ENCODE results near the gene THBD.

- TF ChIP-seq CTCF (IDR thresholded peaks at IDR 0.05; ENCODE audit: low read length) (no peak), EZH2phosphoT487 (IDR thresholded peaks at IDR 0.05; ENCODE audit: low read length) (no peak)
These were observed 43.7 kb downstream of the THBD start for GRCh38 chr20:23005776-23006175.
